GM23248 (cell line): ENCODE results near the gene CAPN2.

Experiments used
- EZH2 ChIP-seq: fragments of 200-600 bp; sonication (generic); IDR thresholded peaks from 2 replicates; pipeline ENCODE4 v1.6.1; 2018; ENCODE audit warnings: antibody characterized with exemption, mild to moderate bottlenecking; ENCODE audit not compliant: insufficient read depth, poor library complexity, severe bottlenecking
- EZH2phosphoT487 ChIP-seq: fragments of 200-600 bp; sonication (generic); IDR thresholded peaks from 2 replicates; pipeline ENCODE4 v1.6.1; 2018; ENCODE audit warnings: antibody characterized with exemption, moderate library complexity, mild to moderate bottlenecking, low read depth; ENCODE audit not compliant: insufficient read depth

DNA sequence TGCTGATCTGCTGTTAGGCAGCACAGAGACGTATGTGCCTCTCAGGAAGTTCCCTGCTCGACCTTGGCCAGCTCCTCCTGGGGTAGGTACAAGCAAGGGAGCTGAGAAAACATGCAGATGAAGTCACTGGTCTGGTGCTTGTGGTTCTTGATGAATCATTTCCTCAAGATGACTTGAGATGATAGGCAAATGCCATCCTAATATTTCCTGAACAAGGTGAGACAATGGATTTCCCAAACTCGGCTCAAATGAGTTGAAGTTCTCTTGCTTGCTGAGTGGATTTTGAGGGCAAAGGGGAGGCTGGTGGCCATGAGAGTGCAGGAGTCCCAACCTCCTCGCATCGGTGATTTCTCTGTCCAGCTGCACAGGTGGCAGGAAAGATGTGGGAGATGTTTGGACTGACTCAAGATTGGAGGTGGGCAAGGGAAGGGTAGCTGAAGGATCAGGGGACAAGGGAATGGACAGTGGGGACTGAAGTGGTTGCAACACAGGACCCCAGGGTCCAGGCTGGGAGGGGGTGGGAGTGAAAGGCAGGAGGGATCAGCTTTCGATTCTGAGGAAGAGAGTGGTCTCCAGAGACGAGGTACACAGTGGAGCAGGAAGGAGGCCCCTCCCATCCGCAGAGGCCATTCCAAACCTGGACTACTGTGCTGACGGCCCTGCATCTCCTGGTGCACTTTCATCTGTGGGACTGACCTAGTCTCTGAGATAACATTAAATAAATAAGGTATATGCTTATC lies 63.9 kb downstream of the CAPN2 start:
- TF ChIP-seq EZH2 (no peak), EZH2phosphoT487 (no peak)
